PFSK-1 (cell line): Measurements from ENCODE around the gene CENPT.

Experiments used
- FOXP2 ChIP-seq: optimal IDR thresholded peaks from 2 replicates; pipeline ENCODE3; 2011; ENCODE audit warnings: borderline replicate concordance, control low read depth, inconsistent platforms; ENCODE audit not compliant: insufficient read depth; ENCODE audit errors: extremely low read length, extremely low read depth
- POLR2AphosphoS5 ChIP-seq: IDR thresholded peaks from 2 replicates; pipeline ENCODE4 v1.6.1; 2012; ENCODE audit warnings: low read depth, mild to moderate bottlenecking, control low read depth, low read length, moderate library complexity
- REST ChIP-seq, 2 experiments: IDR thresholded peaks; 2 replicates each; pipeline versions ENCODE4 v1.6.1 to v1.8.0; 2011 to 2012; ENCODE audit warnings: low read depth in 2 of 2, low read length in 2 of 2, control low read depth in 1 of 2, inconsistent platforms in 1 of 2, mild to moderate bottlenecking in 1 of 2, moderate library complexity in 1 of 2; ENCODE audit not compliant: insufficient read depth in 1 of 2
- SIN3A ChIP-seq: IDR thresholded peaks from 2 replicates; pipeline ENCODE4 v1.6.1; 2012; ENCODE audit warnings: mild to moderate bottlenecking, low read length, moderate library complexity, borderline replicate concordance; ENCODE audit not compliant: insufficient read depth
- TAF1 ChIP-seq: IDR thresholded peaks from 2 replicates; pipeline ENCODE4 v1.6.1; 2012; ENCODE audit warnings: low read length, control low read depth, borderline replicate concordance; ENCODE audit not compliant: insufficient read depth

The CENPT gene

GRCh38 chr16:67888331-67888730 is 40.8 kb upstream of the CENPT start:
- TF ChIP-seq POLR2AphosphoS5 (no peak), TAF1 (no peak), SIN3A (no peak), FOXP2 (no peak), REST (IDR thresholded peaks at IDR 0.05; ENCODE audit: insufficient read depth in 1 of 2, low read depth in 2 of 2, low read length in 2 of 2) (no peak)

GRCh38 chr16:67886387-67886786 is 38.9 kb upstream of the CENPT start:
- TF ChIP-seq FOXP2 (no peak), REST (IDR thresholded peaks at IDR 0.05; ENCODE audit: insufficient read depth in 1 of 2, low read depth in 2 of 2, low read length in 2 of 2) (no peak), TAF1 (no peak), SIN3A (no peak), POLR2AphosphoS5 (no peak)

- TF ChIP-seq POLR2AphosphoS5 (no peak), REST (IDR thresholded peaks at IDR 0.05; ENCODE audit: insufficient read depth in 1 of 2, low read depth in 2 of 2, low read length in 2 of 2) (no peak)
Measured at GRCh38 chr16:67885976-67886375, 38.5 kb upstream of the CENPT start.

- TF ChIP-seq POLR2AphosphoS5 (no peak), TAF1 (no peak), FOXP2 (no peak), REST (IDR thresholded peaks at IDR 0.05; ENCODE audit: insufficient read depth in 1 of 2, low read depth in 2 of 2, low read length in 2 of 2) (no peak), SIN3A (no peak)
Measured at GRCh38 chr16:67885545-67885944, 38.1 kb upstream of the CENPT start.

GRCh38 chr16:67884684-67885083 is 37.2 kb upstream of the CENPT start, which contains the start of gene NRN1L:
Gene NRN1L, plus strand, starts transcription at chr16:67884885. Its CDS starts 19 bp downstream, at chr16:67884904.
- TF ChIP-seq TAF1 = no peak
- no peak for TF ChIP-seq FOXP2
- no peak for TF ChIP-seq REST (IDR thresholded peaks at IDR 0.05; ENCODE audit: insufficient read depth in 1 of 2, low read depth in 2 of 2, low read length in 2 of 2)
- TF ChIP-seq SIN3A = no peak
- TF ChIP-seq POLR2AphosphoS5 = no peak
